Smooth muscle cell of trachea (primary cell): ENCODE results near the gene PALLD. TPM values are rescaled to one million over a fixed set of nuclear protein-coding genes. Genes with fewer than 3 reads are reported as not detected.

Source experiments
- total RNA-seq: library from RNA; depleted of rRNA; stranded (reverse); fragments of >200 nt; gene quantifications from 2 replicates; pipeline ENCODE4 v1.2.1, GENCODE V29; 2014

Gene PALLD
- 117 and 176 TPM in 2 replicates for total RNA-seq

GRCh38 chr4:168496834-168497233 lies at the start of gene PALLD:
Gene PALLD, plus strand, starts transcription at chr4:168497052.

Other genes with a start within 250 kb of the PALLD start
- 25.0 and 26.5 TPM in 2 replicates for gene DDX60, start 178.3 kb upstream of the PALLD start, total RNA-seq
- 17.7 and 19.7 TPM in 2 replicates for gene DDX60L, start 16.6 kb upstream of the PALLD start, total RNA-seq